PC-3 (cell line): ENCODE measurements around the gene RAB14. TPM values are rescaled to one million over a fixed set of nuclear protein-coding genes. Genes with fewer than 3 reads are reported as not detected.

Source experiments
- ATAC-seq: fragments of 200-7000 bp; cut with Tn5 transposase; 2 replicates; pipeline ENCODE4 v1.9.1; 2020; ENCODE audit warnings: mild to moderate bottlenecking, moderate library complexity
- BruUV-seq: library from RNA; stranded (reverse); fragments of 400-500 nt; replicated peaks from 2 replicates; lab custom pipeline; 2021; lab: Mats Ljungman, UMichigan
- CTCF ChIA-PET: fragments of 300-600 bp; sonication (Branson Sonifier 250); formaldehyde crosslinking; loops from one replicate; lab custom pipeline; 2022; ENCODE audit warnings: antibody characterized with exemption; lab: Charles Lee
- POLR2A ChIA-PET: fragments of 300-600 bp; sonication (Branson Sonifier 250); formaldehyde crosslinking; loops from one replicate; lab custom pipeline; 2022; ENCODE audit warnings: antibody characterized with exemption; ENCODE audit not compliant: unreplicated experiment; lab: Charles Lee
- DNase-seq: peaks from one replicate; pipeline ENCODE4 v3.0.0-alpha.2; 2015
- H2AFZ ChIP-seq: fragments of 300-600 bp; sonication (generic); 2 replicates; pipeline ENCODE4 v1.6.0; 2016; ENCODE audit warnings: antibody characterized with exemption, low read length
- H3F3A ChIP-seq: fragments of 300-600 bp; sonication (generic); one replicate; pipeline ENCODE4 v1.6.0; 2017; ENCODE audit warnings: antibody characterized with exemption, low read length, control low read depth, mild to moderate bottlenecking; ENCODE audit not compliant: unreplicated experiment
- H3K27ac ChIP-seq: fragments of 300-600 bp; sonication (generic); 2 replicates; pipeline ENCODE4 v1.5.1; 2016; ENCODE audit warnings: mild to moderate bottlenecking, low read length
- H3K27me3 ChIP-seq: fragments of 300-600 bp; sonication (generic); 2 replicates; pipeline ENCODE4 v1.6.1; 2016; ENCODE audit warnings: low read length, mixed read lengths
- H3K36me3 ChIP-seq: fragments of 300-600 bp; sonication (generic); 2 replicates; pipeline ENCODE4 v1.6.1; 2016; ENCODE audit warnings: low read depth, mixed run types, low read length, mixed read lengths
- H3K4me1 ChIP-seq: fragments of 300-600 bp; sonication (generic); 2 replicates; pipeline ENCODE4 v1.5.1; 2016; ENCODE audit warnings: low read length; ENCODE audit not compliant: insufficient read depth
- H3K4me2 ChIP-seq: fragments of 300-600 bp; sonication (generic); 2 replicates; pipeline ENCODE4 v1.6.0; 2016; ENCODE audit warnings: low read length
- H3K4me3 ChIP-seq: fragments of 300-600 bp; sonication (generic); 2 replicates; pipeline ENCODE4 v1.5.1; 2016; ENCODE audit warnings: mild to moderate bottlenecking, low read length, mixed read lengths
- H3K79me2 ChIP-seq: fragments of 300-600 bp; sonication (generic); 2 replicates; pipeline ENCODE4 v1.6.1; 2017; ENCODE audit warnings: low read length, mixed read lengths
- H3K9ac ChIP-seq: fragments of 300-600 bp; sonication (generic); 2 replicates; pipeline ENCODE4 v1.6.0; 2016; ENCODE audit warnings: mild to moderate bottlenecking, low read length
- H3K9me2 ChIP-seq: fragments of 300-600 bp; sonication (generic); replicated peaks from 2 replicates; pipeline ENCODE4 v1.6.1; 2016; ENCODE audit warnings: mixed run types, low read length, mixed read lengths
- H3K9me3 ChIP-seq: fragments of 300-600 bp; sonication (generic); 2 replicates; pipeline ENCODE4 v1.6.1; 2016; ENCODE audit warnings: low read length, mixed read lengths
- H4K20me1 ChIP-seq: fragments of 300-600 bp; sonication (generic); 2 replicates; pipeline ENCODE4 v1.6.1; 2016; ENCODE audit warnings: low read length, mixed read lengths
- CTCF ChIP-seq: fragments of 300-600 bp; sonication (generic); conservative IDR thresholded peaks from 2 replicates; pipeline ENCODE4 v1.5.1; 2017; ENCODE audit warnings: antibody characterized with exemption, low read depth, mild to moderate bottlenecking, low read length
- EZH2 ChIP-seq: fragments of 300-600 bp; sonication (generic); IDR thresholded peaks from one replicate; pipeline ENCODE4 v1.6.1; 2017; ENCODE audit warnings: antibody characterized with exemption, mild to moderate bottlenecking, low read length; ENCODE audit not compliant: unreplicated experiment
- EZH2phosphoT487 ChIP-seq: fragments of 300-600 bp; sonication (generic); IDR thresholded peaks from 2 replicates; pipeline ENCODE4 v1.6.1; 2018; ENCODE audit warnings: mild to moderate bottlenecking, antibody characterized with exemption, low read length, borderline replicate concordance
- intact Hi-C: fragments of 100-400 bp; cut with micrococcal nuclease; formaldehyde crosslinking; loops from 2 replicates; pipeline ENCODE4 v1.9.0; 2023
- total RNA-seq: library from RNA; depleted of rRNA; stranded (reverse); fragments of >200 nt; gene quantifications from 2 replicates; pipeline ENCODE4 v1.2.3, GENCODE V29; 2014

The RAB14 gene
- total RNA-seq, 1 experiment from 2014 or later = 13.8 TPM

- ChIA-PET POLR2A (no interaction called here), CTCF (no interaction called here)
- TF ChIP-seq CTCF = no peak
- no peak for TF ChIP-seq EZH2phosphoT487
- TF ChIP-seq EZH2 = no peak
- no TSS peak for BruUV-seq
- H3K4me3 ChIP-seq = no peak overlapping the region
- H3K36me3 ChIP-seq = no peaks in the 10 kb centered on the region
- H3K4me2 ChIP-seq = no peak overlapping the region
- H3K27me3 ChIP-seq = no peaks in the 10 kb centered on the region
- no peak for DNase-seq
- H3F3A ChIP-seq = no peaks in the 10 kb centered on the region
- H3K9me3 ChIP-seq = no peaks in the 10 kb centered on the region
- H3K9ac ChIP-seq = no peak overlapping the region
- H3K4me1 ChIP-seq = no peaks in the 10 kb centered on the region
- no peaks in the 10 kb centered on the region for H4K20me1 ChIP-seq
- H3K27ac ChIP-seq = no peak overlapping the region
- H3K9me2 ChIP-seq = no peaks in the 10 kb centered on the region
- no peak overlapping the region for H2AFZ ChIP-seq
- ATAC-seq = no peak
- intact Hi-C loops = no loop called here
- H3K79me2 ChIP-seq = no peaks in the 10 kb centered on the region
Measured at GRCh38 chr9:121219530-121219929, 17.9 kb upstream of the RAB14 start.

- Histone ChIP-seq H2AFZ (no peak overlapping the region), H3K27ac (no peak overlapping the region), H3K4me2 (no peak overlapping the region), H3K27me3 (no peaks in the 10 kb centered on the region), H3K9me3 (no peaks in the 10 kb centered on the region), H3K79me2 (no peaks in the 10 kb centered on the region), H3F3A (no peaks in the 10 kb centered on the region), H3K9ac (no peak overlapping the region), H3K4me1 (no peaks in the 10 kb centered on the region), H3K36me3 (no peaks in the 10 kb centered on the region), H3K4me3 (no peak overlapping the region), H4K20me1 (no peaks in the 10 kb centered on the region), H3K9me2 (no peaks in the 10 kb centered on the region)
- TF ChIP-seq EZH2 (no peak), CTCF (no peak), EZH2phosphoT487 (no peak)
- POLR2A ChIA-PET = no interaction called here
- DNase-seq (no peak), ATAC-seq (no peak)
- intact Hi-C loops = no loop called here
- no TSS peak for BruUV-seq
- CTCF ChIA-PET = no interaction called here
Measured at GRCh38 chr9:121218357-121219027, 16.8 kb upstream of the RAB14 start.

GRCh38 chr9:121217609-121218292 is 16.1 kb upstream of the RAB14 start:
- no TSS peak for BruUV-seq
- no peaks in the 10 kb centered on the region for H3K9me2 ChIP-seq
- no peaks in the 10 kb centered on the region for H3K36me3 ChIP-seq
- no peak for ATAC-seq
- H2AFZ ChIP-seq = no peak overlapping the region
- H3K4me3 ChIP-seq = no peak overlapping the region
- H3K4me1 ChIP-seq = no peaks in the 10 kb centered on the region
- H4K20me1 ChIP-seq = no peaks in the 10 kb centered on the region
- CTCF ChIA-PET = no interaction called here
- H3K9me3 ChIP-seq = no peaks in the 10 kb centered on the region
- POLR2A ChIA-PET = no interaction called here
- no peaks in the 10 kb centered on the region for H3F3A ChIP-seq
- intact Hi-C loops = no loop called here
- H3K27ac ChIP-seq = no peak overlapping the region
- no peaks in the 10 kb centered on the region for H3K27me3 ChIP-seq
- H3K4me2 ChIP-seq = no peak overlapping the region
- TF ChIP-seq EZH2phosphoT487 (no peak), CTCF (no peak), EZH2 (no peak)
- no peaks in the 10 kb centered on the region for H3K79me2 ChIP-seq
- no peak overlapping the region for H3K9ac ChIP-seq
- DNase-seq = peak; percentile 51
